ENCODE results near the gene SYT11.
A peak's percentile ranks its signal among the peaks of the same experiment; 100 is the strongest.

SYT11 gene

GRCh38 chr1:155860970-155861510 lies 1.7 kb downstream of the SYT11 start:
- DNase-seq, result no peak
- Histone ChIP-seq H3K27ac (ENCODE audit: insufficient read depth, low read length, poor library complexity, severe bottlenecking) (peak overlapping the region; percentile 55), H3K9me3 (ENCODE audit: control insufficient read depth, low read length) (no peaks in the 10 kb centered on the region), H3K27me3 (replicated peaks; ENCODE audit: control insufficient read depth, insufficient read depth, low read length, poor library complexity, severe bottlenecking) (no peaks in the 10 kb centered on the region), H3K4me1 (ENCODE audit: control insufficient read depth, insufficient read depth, low read length, poor library complexity, severe bottlenecking) (peaks cover 7% of the 10 kb centered on the region), H3K36me3 (ENCODE audit: control insufficient read depth, insufficient read depth, low read length) (no peaks in the 10 kb centered on the region), H3K4me3 (ENCODE audit: insufficient read depth, low read depth, low read length, poor library complexity, severe bottlenecking) (no peak overlapping the region)

- Histone ChIP-seq H3K4me3 (ENCODE audit: insufficient read depth, low read depth, low read length, poor library complexity, severe bottlenecking) (no peak overlapping the region), H3K9me3 (ENCODE audit: control insufficient read depth, low read length) (no peaks in the 10 kb centered on the region), H3K4me1 (ENCODE audit: control insufficient read depth, insufficient read depth, low read length, poor library complexity, severe bottlenecking) (peaks cover 3% of the 10 kb centered on the region), H3K27me3 (replicated peaks; ENCODE audit: control insufficient read depth, insufficient read depth, low read length, poor library complexity, severe bottlenecking) (no peaks in the 10 kb centered on the region), H3K27ac (ENCODE audit: insufficient read depth, low read length, poor library complexity, severe bottlenecking) (no peak overlapping the region), H3K36me3 (ENCODE audit: control insufficient read depth, insufficient read depth, low read length) (no peaks in the 10 kb centered on the region)
- no peak for DNase-seq
Measured at GRCh38 chr1:155861896-155862295, 2.5 kb downstream of the SYT11 start.

GRCh38 chr1:155864393-155864792 lies 5.0 kb downstream of the SYT11 start:
- DNase-seq, result no peak
- no peaks in the 10 kb centered on the region for H3K9me3 ChIP-seq (ENCODE audit: control insufficient read depth, low read length)
- no peaks in the 10 kb centered on the region for H3K36me3 ChIP-seq (ENCODE audit: control insufficient read depth, insufficient read depth, low read length)
- H3K27me3 ChIP-seq (replicated peaks; ENCODE audit: control insufficient read depth, insufficient read depth, low read length, poor library complexity, severe bottlenecking), result no peaks in the 10 kb centered on the region
- peaks cover 3% of the 10 kb centered on the region for H3K4me1 ChIP-seq (ENCODE audit: control insufficient read depth, insufficient read depth, low read length, poor library complexity, severe bottlenecking)
- no peak overlapping the region for H3K27ac ChIP-seq (ENCODE audit: insufficient read depth, low read length, poor library complexity, severe bottlenecking)
- H3K4me3 ChIP-seq (ENCODE audit: insufficient read depth, low read depth, low read length, poor library complexity, severe bottlenecking), result no peak overlapping the region

GRCh38 chr1:155867766-155868165 lies 8.4 kb downstream of the SYT11 start:
- no peaks in the 10 kb centered on the region for H3K36me3 ChIP-seq (ENCODE audit: control insufficient read depth, insufficient read depth, low read length)
- DNase-seq, result no peak
- no peaks in the 10 kb centered on the region for H3K27me3 ChIP-seq (replicated peaks; ENCODE audit: control insufficient read depth, insufficient read depth, low read length, poor library complexity, severe bottlenecking)
- no peak overlapping the region for H3K4me3 ChIP-seq (ENCODE audit: insufficient read depth, low read depth, low read length, poor library complexity, severe bottlenecking)
- H3K4me1 ChIP-seq (ENCODE audit: control insufficient read depth, insufficient read depth, low read length, poor library complexity, severe bottlenecking), result no peaks in the 10 kb centered on the region
- H3K9me3 ChIP-seq (ENCODE audit: control insufficient read depth, low read length), result no peaks in the 10 kb centered on the region
- no peak overlapping the region for H3K27ac ChIP-seq (ENCODE audit: insufficient read depth, low read length, poor library complexity, severe bottlenecking)

GRCh38 chr1:155871390-155871789 lies 12.0 kb downstream of the SYT11 start:
- no peak overlapping the region for H3K4me3 ChIP-seq (ENCODE audit: insufficient read depth, low read depth, low read length, poor library complexity, severe bottlenecking)
- no peaks in the 10 kb centered on the region for H3K9me3 ChIP-seq (ENCODE audit: control insufficient read depth, low read length)
- H3K27me3 ChIP-seq (replicated peaks; ENCODE audit: control insufficient read depth, insufficient read depth, low read length, poor library complexity, severe bottlenecking), result no peaks in the 10 kb centered on the region
- H3K4me1 ChIP-seq (ENCODE audit: control insufficient read depth, insufficient read depth, low read length, poor library complexity, severe bottlenecking), result no peaks in the 10 kb centered on the region
- H3K27ac ChIP-seq (ENCODE audit: insufficient read depth, low read length, poor library complexity, severe bottlenecking), result no peak overlapping the region
- no peaks in the 10 kb centered on the region for H3K36me3 ChIP-seq (ENCODE audit: control insufficient read depth, insufficient read depth, low read length)
- no peak for DNase-seq

GRCh38 chr1:155872527-155872926 lies 13.2 kb downstream of the SYT11 start:
- DNase-seq, result no peak
- no peaks in the 10 kb centered on the region for H3K27me3 ChIP-seq (replicated peaks; ENCODE audit: control insufficient read depth, insufficient read depth, low read length, poor library complexity, severe bottlenecking)
- H3K27ac ChIP-seq (ENCODE audit: insufficient read depth, low read length, poor library complexity, severe bottlenecking), result no peak overlapping the region
- no peak overlapping the region for H3K4me3 ChIP-seq (ENCODE audit: insufficient read depth, low read depth, low read length, poor library complexity, severe bottlenecking)
- H3K4me1 ChIP-seq (ENCODE audit: control insufficient read depth, insufficient read depth, low read length, poor library complexity, severe bottlenecking), result no peaks in the 10 kb centered on the region
- H3K9me3 ChIP-seq (ENCODE audit: control insufficient read depth, low read length), result no peaks in the 10 kb centered on the region
- no peaks in the 10 kb centered on the region for H3K36me3 ChIP-seq (ENCODE audit: control insufficient read depth, insufficient read depth, low read length)

- H3K4me1 ChIP-seq (ENCODE audit: control insufficient read depth, insufficient read depth, low read length, poor library complexity, severe bottlenecking), result no peaks in the 10 kb centered on the region
- no peak overlapping the region for H3K4me3 ChIP-seq (ENCODE audit: insufficient read depth, low read depth, low read length, poor library complexity, severe bottlenecking)
- H3K36me3 ChIP-seq (ENCODE audit: control insufficient read depth, insufficient read depth, low read length), result no peaks in the 10 kb centered on the region
- no peak overlapping the region for H3K27ac ChIP-seq (ENCODE audit: insufficient read depth, low read length, poor library complexity, severe bottlenecking)
- no peaks in the 10 kb centered on the region for H3K27me3 ChIP-seq (replicated peaks; ENCODE audit: control insufficient read depth, insufficient read depth, low read length, poor library complexity, severe bottlenecking)
- H3K9me3 ChIP-seq (ENCODE audit: control insufficient read depth, low read length), result no peaks in the 10 kb centered on the region
- DNase-seq, result no peak
Measured at GRCh38 chr1:155873860-155874259, 14.5 kb downstream of the SYT11 start.

- Histone ChIP-seq H3K27me3 (replicated peaks; ENCODE audit: control insufficient read depth, insufficient read depth, low read length, poor library complexity, severe bottlenecking) (no peaks in the 10 kb centered on the region), H3K36me3 (ENCODE audit: control insufficient read depth, insufficient read depth, low read length) (no peaks in the 10 kb centered on the region), H3K4me1 (ENCODE audit: control insufficient read depth, insufficient read depth, low read length, poor library complexity, severe bottlenecking) (no peaks in the 10 kb centered on the region)
Measured at GRCh38 chr1:155877945-155878344, 18.6 kb downstream of the SYT11 start.

GRCh38 chr1:155880251-155880650 lies 20.9 kb downstream of the SYT11 start:
- H3K27ac ChIP-seq (ENCODE audit: insufficient read depth, low read length, poor library complexity, severe bottlenecking), result no peak overlapping the region
- H3K36me3 ChIP-seq (ENCODE audit: control insufficient read depth, insufficient read depth, low read length), result no peaks in the 10 kb centered on the region
- H3K9me3 ChIP-seq (ENCODE audit: control insufficient read depth, low read length), result no peaks in the 10 kb centered on the region
- no peak for DNase-seq
- no peaks in the 10 kb centered on the region for H3K27me3 ChIP-seq (replicated peaks; ENCODE audit: control insufficient read depth, insufficient read depth, low read length, poor library complexity, severe bottlenecking)
- H3K4me3 ChIP-seq (ENCODE audit: insufficient read depth, low read depth, low read length, poor library complexity, severe bottlenecking), result no peak overlapping the region
- no peaks in the 10 kb centered on the region for H3K4me1 ChIP-seq (ENCODE audit: control insufficient read depth, insufficient read depth, low read length, poor library complexity, severe bottlenecking)

More at GRCh38 chr1:155877945-155878344, 18.6 kb downstream of the SYT11 start:
- Histone ChIP-seq H3K27ac (ENCODE audit: insufficient read depth, low read length, poor library complexity, severe bottlenecking) (no peak overlapping the region), H3K4me3 (ENCODE audit: insufficient read depth, low read depth, low read length, poor library complexity, severe bottlenecking) (no peak overlapping the region), H3K9me3 (ENCODE audit: control insufficient read depth, low read length) (no peaks in the 10 kb centered on the region)
- no peak for DNase-seq

- no peaks in the 10 kb centered on the region for H3K27me3 ChIP-seq (replicated peaks; ENCODE audit: control insufficient read depth, insufficient read depth, low read length, poor library complexity, severe bottlenecking)
- H3K27ac ChIP-seq (ENCODE audit: insufficient read depth, low read length, poor library complexity, severe bottlenecking), result no peak overlapping the region
- no peak overlapping the region for H3K4me3 ChIP-seq (ENCODE audit: insufficient read depth, low read depth, low read length, poor library complexity, severe bottlenecking)
- H3K4me1 ChIP-seq (ENCODE audit: control insufficient read depth, insufficient read depth, low read length, poor library complexity, severe bottlenecking), result no peaks in the 10 kb centered on the region
- H3K9me3 ChIP-seq (ENCODE audit: control insufficient read depth, low read length), result no peaks in the 10 kb centered on the region
- DNase-seq, result no peak
- no peaks in the 10 kb centered on the region for H3K36me3 ChIP-seq (ENCODE audit: control insufficient read depth, insufficient read depth, low read length)
Measured at GRCh38 chr1:155880950-155881349, 21.6 kb downstream of the SYT11 start.

All from effector memory CD4-positive, alpha-beta T cell (primary cell).